Measurements from ENCODE around the gene PARM1.

Gene PARM1

GRCh38 chr4:75053352-75053751 is 120.4 kb downstream of the PARM1 start:
- Histone ChIP-seq H3K27ac (no peak overlapping the region), H3K79me2 (no peaks in the 10 kb centered on the region), H2AFZ (no peak overlapping the region), H3K4me2 (ENCODE audit: low read length) (no peak overlapping the region), H3K4me1 (no peaks in the 10 kb centered on the region), H3K4me3 (ENCODE audit: low read depth, low read length) (no peak overlapping the region), H3K27me3 (ENCODE audit: control insufficient read depth, insufficient read depth, low read length) (no peaks in the 10 kb centered on the region), H3K9me3 (ENCODE audit: control insufficient read depth, low read length) (no peaks in the 10 kb centered on the region), H3K9ac (no peak overlapping the region), H3K36me3 (ENCODE audit: control insufficient read depth, insufficient read depth, low read length) (no peaks in the 10 kb centered on the region)
- TF ChIP-seq, protein P1, sequence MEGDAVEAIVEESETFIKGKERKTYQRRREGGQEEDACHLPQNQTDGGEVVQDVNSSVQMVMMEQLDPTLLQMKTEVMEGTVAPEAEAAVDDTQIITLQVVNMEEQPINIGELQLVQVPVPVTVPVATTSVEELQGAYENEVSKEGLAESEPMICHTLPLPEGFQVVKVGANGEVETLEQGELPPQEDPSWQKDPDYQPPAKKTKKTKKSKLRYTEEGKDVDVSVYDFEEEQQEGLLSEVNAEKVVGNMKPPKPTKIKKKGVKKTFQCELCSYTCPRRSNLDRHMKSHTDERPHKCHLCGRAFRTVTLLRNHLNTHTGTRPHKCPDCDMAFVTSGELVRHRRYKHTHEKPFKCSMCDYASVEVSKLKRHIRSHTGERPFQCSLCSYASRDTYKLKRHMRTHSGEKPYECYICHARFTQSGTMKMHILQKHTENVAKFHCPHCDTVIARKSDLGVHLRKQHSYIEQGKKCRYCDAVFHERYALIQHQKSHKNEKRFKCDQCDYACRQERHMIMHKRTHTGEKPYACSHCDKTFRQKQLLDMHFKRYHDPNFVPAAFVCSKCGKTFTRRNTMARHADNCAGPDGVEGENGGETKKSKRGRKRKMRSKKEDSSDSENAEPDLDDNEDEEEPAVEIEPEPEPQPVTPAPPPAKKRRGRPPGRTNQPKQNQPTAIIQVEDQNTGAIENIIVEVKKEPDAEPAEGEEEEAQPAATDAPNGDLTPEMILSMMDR (IDR thresholded peaks at IDR 0.05), result no peak

GRCh38 chr4:75054078-75054477 is 121.2 kb downstream of the PARM1 start:
- Histone ChIP-seq H3K79me2 (no peaks in the 10 kb centered on the region), H3K4me2 (ENCODE audit: low read length) (no peak overlapping the region), H3K36me3 (ENCODE audit: control insufficient read depth, insufficient read depth, low read length) (no peaks in the 10 kb centered on the region), H3K27ac (no peak overlapping the region), H3K27me3 (ENCODE audit: control insufficient read depth, insufficient read depth, low read length) (no peaks in the 10 kb centered on the region), H3K4me3 (ENCODE audit: low read depth, low read length) (no peak overlapping the region), H3K9ac (no peak overlapping the region), H3K4me1 (no peaks in the 10 kb centered on the region), H3K9me3 (ENCODE audit: control insufficient read depth, low read length) (no peaks in the 10 kb centered on the region), H2AFZ (no peak overlapping the region)
- TF ChIP-seq, protein P1 (IDR thresholded peaks at IDR 0.05), result no peak

DNA sequence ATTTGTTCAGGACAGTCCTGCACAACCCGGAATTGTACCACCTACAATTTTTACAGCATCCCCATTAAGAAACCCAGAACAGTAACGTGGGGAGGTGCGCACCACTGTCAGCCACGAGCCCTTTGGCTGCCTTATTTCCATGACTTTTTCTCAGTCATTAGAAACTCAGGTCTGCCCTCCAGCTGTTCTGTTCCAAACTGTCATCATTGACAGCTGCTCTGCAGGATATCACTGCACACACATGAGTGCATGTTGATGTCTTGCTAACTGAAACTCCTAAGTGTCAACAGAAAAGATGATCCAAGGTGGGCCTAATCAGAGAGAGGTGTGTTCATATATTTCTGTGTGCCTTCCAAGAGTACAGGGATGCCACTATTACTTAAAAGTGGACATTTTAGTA is 123.4 kb downstream of the PARM1 start:
- H3K27ac ChIP-seq, result no peak overlapping the region
- no peak overlapping the region for H2AFZ ChIP-seq
- H3K36me3 ChIP-seq (ENCODE audit: control insufficient read depth, insufficient read depth, low read length), result no peaks in the 10 kb centered on the region
- TF ChIP-seq, protein P1 (IDR thresholded peaks at IDR 0.05), result no peak
- no peak overlapping the region for H3K4me2 ChIP-seq (ENCODE audit: low read length)
- H3K4me3 ChIP-seq (ENCODE audit: low read depth, low read length), result no peak overlapping the region
- no peaks in the 10 kb centered on the region for H3K79me2 ChIP-seq
- H3K4me1 ChIP-seq, result no peaks in the 10 kb centered on the region
- H3K27me3 ChIP-seq (ENCODE audit: control insufficient read depth, insufficient read depth, low read length), result no peaks in the 10 kb centered on the region
- no peaks in the 10 kb centered on the region for H3K9me3 ChIP-seq (ENCODE audit: control insufficient read depth, low read length)
- no peak overlapping the region for H3K9ac ChIP-seq

DNA sequence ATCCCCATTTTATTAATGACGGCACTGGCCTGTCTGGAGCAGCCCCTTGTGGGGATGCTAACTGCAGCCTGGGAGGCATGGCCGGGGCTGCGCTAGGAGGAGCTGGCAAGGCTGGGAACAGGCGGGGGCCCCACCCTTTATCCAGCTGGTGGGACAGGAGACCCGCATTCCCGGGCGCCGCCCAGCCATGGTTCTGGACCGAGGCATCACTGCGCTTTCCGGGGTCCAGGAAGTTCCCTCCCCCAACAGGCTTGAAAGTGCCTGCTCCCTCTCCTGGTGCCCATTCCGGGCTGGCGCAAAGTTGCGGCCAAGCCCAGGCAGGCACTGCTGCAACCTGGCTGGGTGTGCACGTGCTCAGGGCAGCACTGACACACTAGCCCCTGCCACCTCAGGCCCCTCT is 124.5 kb downstream of the PARM1 start:
- H3K4me1 ChIP-seq, result no peaks in the 10 kb centered on the region
- no peak overlapping the region for H2AFZ ChIP-seq
- H3K79me2 ChIP-seq, result no peaks in the 10 kb centered on the region
- H3K27me3 ChIP-seq (ENCODE audit: control insufficient read depth, insufficient read depth, low read length), result no peaks in the 10 kb centered on the region
- no peak overlapping the region for H3K27ac ChIP-seq
- TF ChIP-seq, protein P1 (IDR thresholded peaks at IDR 0.05), result no peak
- H3K9ac ChIP-seq, result no peak overlapping the region
- H3K4me2 ChIP-seq (ENCODE audit: low read length), result no peak overlapping the region
- H3K9me3 ChIP-seq (ENCODE audit: control insufficient read depth, low read length), result no peaks in the 10 kb centered on the region
- no peaks in the 10 kb centered on the region for H3K36me3 ChIP-seq (ENCODE audit: control insufficient read depth, insufficient read depth, low read length)
- H3K4me3 ChIP-seq (ENCODE audit: low read depth, low read length), result no peak overlapping the region

- no peak overlapping the region for H3K27ac ChIP-seq
- H3K79me2 ChIP-seq, result no peaks in the 10 kb centered on the region
- no peak overlapping the region for H3K4me2 ChIP-seq (ENCODE audit: low read length)
- no peaks in the 10 kb centered on the region for H3K4me1 ChIP-seq
- H3K4me3 ChIP-seq (ENCODE audit: low read depth, low read length), result no peak overlapping the region
- H3K9ac ChIP-seq, result no peak overlapping the region
- no peaks in the 10 kb centered on the region for H3K27me3 ChIP-seq (ENCODE audit: control insufficient read depth, insufficient read depth, low read length)
- H3K9me3 ChIP-seq (ENCODE audit: control insufficient read depth, low read length), result no peaks in the 10 kb centered on the region
- H3K36me3 ChIP-seq (ENCODE audit: control insufficient read depth, insufficient read depth, low read length), result no peaks in the 10 kb centered on the region
- TF ChIP-seq, protein P1 (IDR thresholded peaks at IDR 0.05), result no peak
- H2AFZ ChIP-seq, result no peak overlapping the region
Measured at GRCh38 chr4:75058486-75058885, 125.6 kb downstream of the PARM1 start.

All from parathyroid adenoma (tissue), 2 donors.